ENCODE measurements around the gene MLLT10.

Gene MLLT10

DNA sequence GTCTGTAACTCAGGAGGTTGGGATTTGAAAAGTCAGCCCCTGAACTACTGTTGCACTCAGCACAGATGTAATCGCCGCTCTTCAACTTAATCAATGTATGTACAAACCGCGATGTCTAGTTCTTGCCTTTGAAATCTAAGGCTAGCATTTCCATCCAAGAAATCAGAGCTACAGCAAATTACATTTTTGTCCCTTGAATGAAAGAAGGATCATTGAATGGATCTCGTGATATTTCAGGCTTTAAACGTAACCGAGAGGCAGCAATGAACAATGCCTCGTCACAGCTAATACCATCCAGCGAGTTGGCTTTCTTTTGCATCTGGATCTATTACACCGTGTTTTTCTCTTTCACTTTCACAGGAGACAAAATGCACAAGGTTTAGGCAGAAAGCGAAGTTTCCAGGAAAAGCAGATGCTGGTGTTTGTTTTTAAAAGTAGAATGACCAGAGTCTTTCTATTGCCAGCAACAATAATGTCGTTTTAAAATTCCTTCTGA, 14.0 kb upstream of the MLLT10 start (continued):
- TF ChIP-seq, protein P1, sequence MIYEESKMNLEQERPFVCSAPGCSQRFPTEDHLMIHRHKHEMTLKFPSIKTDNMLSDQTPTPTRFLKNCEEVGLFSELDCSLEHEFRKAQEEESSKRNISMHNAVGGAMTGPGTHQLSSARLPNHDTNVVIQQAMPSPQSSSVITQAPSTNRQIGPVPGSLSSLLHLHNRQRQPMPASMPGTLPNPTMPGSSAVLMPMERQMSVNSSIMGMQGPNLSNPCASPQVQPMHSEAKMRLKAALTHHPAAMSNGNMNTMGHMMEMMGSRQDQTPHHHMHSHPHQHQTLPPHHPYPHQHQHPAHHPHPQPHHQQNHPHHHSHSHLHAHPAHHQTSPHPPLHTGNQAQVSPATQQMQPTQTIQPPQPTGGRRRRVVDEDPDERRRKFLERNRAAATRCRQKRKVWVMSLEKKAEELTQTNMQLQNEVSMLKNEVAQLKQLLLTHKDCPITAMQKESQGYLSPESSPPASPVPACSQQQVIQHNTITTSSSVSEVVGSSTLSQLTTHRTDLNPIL (CRISPR knock-in tag; IDR thresholded peaks at IDR 0.05; ENCODE audit: low read depth) = no peak
- TF ChIP-seq SNAI2 (CRISPR knock-in tag; IDR thresholded peaks at IDR 0.05) = no peak

DNA sequence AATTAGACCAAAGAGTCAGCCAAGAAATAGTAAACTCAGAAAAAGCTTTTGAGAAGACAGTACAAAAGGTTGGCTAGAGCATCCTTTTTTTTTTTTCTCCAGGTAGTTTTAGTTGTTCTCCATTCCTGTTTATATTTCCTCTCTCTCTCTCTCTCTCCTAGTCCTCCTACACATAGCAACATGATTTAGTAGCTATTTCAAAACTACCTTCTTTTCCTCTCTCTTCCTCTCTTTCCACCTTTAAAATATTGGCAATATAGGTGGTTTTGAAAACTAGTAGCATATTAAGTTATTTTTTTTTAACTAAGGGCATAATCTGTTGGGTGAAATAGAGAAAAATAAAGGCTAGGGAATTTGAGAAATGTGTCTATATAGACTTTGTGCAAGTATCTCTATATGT, 13.5 kb upstream of the MLLT10 start:
- no peak for ATAC-seq
- TF ChIP-seq BACH2 (CRISPR knock-in tag; IDR thresholded peaks at IDR 0.05; ENCODE audit: borderline replicate concordance) = no peak

DNA sequence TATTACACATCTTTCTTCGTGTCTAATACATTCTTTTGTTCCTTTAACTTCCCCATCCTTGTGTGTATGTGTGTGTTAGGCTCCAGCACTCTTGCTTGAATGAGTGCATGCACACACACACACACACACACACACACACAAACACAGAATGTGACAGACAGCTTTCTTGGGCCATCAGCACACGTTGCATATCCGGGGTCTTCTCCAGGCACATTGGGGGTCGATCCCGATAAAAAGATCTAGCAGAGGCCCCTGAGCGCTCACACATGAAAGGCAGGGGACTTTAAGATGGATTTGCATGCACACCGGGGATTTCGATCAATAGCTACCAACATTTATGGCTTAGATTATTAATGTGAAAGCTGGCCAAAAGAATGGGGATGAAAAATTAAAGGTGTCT, 13.1 kb upstream of the MLLT10 start:
- TF ChIP-seq ZC3H10 (CRISPR knock-in tag; IDR thresholded peaks at IDR 0.05) (no peak), ESRRG (CRISPR knock-in tag; IDR thresholded peaks at IDR 0.05) (no peak), ZNF565 (CRISPR knock-in tag; conservative IDR thresholded peaks at IDR 0.05; ENCODE audit: low read depth) (no peak), TCF4 (CRISPR knock-in tag; IDR thresholded peaks at IDR 0.05; ENCODE audit: borderline replicate concordance) (no peak), OSR1 (CRISPR knock-in tag; IDR thresholded peaks at IDR 0.05) (no peak), SNAI2 (CRISPR knock-in tag; IDR thresholded peaks at IDR 0.05) (no peak), ISL1 (CRISPR knock-in tag; IDR thresholded peaks at IDR 0.05) (no peak), ZFP30 (CRISPR knock-in tag; IDR thresholded peaks at IDR 0.05) (no peak), RARB (CRISPR knock-in tag; IDR thresholded peaks at IDR 0.05) (no peak), CSDC2 (CRISPR knock-in tag; IDR thresholded peaks at IDR 0.05) (no peak), BACH2 (CRISPR knock-in tag; IDR thresholded peaks at IDR 0.05; ENCODE audit: borderline replicate concordance) (no peak), TOX (CRISPR knock-in tag; IDR thresholded peaks at IDR 0.05; ENCODE audit: borderline replicate concordance) (no peak), GLIS3 (CRISPR knock-in tag; IDR thresholded peaks at IDR 0.05) (no peak), ZNF70 (CRISPR knock-in tag; IDR thresholded peaks at IDR 0.05) (no peak), ZNF8 (CRISPR knock-in tag; IDR thresholded peaks at IDR 0.05) (no peak), PPARA (CRISPR knock-in tag; IDR thresholded peaks at IDR 0.05; ENCODE audit: borderline replicate concordance) (no peak)
- TF ChIP-seq, protein P1 (CRISPR knock-in tag; IDR thresholded peaks at IDR 0.05; ENCODE audit: low read depth) = no peak
- TF ChIP-seq, protein P2, sequence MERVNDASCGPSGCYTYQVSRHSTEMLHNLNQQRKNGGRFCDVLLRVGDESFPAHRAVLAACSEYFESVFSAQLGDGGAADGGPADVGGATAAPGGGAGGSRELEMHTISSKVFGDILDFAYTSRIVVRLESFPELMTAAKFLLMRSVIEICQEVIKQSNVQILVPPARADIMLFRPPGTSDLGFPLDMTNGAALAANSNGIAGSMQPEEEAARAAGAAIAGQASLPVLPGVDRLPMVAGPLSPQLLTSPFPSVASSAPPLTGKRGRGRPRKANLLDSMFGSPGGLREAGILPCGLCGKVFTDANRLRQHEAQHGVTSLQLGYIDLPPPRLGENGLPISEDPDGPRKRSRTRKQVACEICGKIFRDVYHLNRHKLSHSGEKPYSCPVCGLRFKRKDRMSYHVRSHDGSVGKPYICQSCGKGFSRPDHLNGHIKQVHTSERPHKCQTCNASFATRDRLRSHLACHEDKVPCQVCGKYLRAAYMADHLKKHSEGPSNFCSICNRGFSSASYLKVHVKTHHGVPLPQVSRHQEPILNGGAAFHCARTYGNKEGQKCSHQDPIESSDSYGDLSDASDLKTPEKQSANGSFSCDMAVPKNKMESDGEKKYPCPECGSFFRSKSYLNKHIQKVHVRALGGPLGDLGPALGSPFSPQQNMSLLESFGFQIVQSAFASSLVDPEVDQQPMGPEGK (CRISPR knock-in tag; IDR thresholded peaks at IDR 0.05; ENCODE audit: borderline replicate concordance) = no peak
- TF ChIP-seq, protein P3, sequence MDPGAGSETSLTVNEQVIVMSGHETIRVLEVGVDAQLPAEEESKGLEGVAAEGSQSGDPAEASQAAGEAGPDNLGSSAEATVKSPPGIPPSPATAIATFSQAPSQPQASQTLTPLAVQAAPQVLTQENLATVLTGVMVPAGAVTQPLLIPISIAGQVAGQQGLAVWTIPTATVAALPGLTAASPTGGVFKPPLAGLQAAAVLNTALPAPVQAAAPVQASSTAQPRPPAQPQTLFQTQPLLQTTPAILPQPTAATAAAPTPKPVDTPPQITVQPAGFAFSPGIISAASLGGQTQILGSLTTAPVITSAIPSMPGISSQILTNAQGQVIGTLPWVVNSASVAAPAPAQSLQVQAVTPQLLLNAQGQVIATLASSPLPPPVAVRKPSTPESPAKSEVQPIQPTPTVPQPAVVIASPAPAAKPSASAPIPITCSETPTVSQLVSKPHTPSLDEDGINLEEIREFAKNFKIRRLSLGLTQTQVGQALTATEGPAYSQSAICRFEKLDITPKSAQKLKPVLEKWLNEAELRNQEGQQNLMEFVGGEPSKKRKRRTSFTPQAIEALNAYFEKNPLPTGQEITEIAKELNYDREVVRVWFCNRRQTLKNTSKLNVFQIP (CRISPR knock-in tag; IDR thresholded peaks at IDR 0.05; ENCODE audit: borderline replicate concordance, low read depth) = no peak
- TF ChIP-seq, protein P4, sequence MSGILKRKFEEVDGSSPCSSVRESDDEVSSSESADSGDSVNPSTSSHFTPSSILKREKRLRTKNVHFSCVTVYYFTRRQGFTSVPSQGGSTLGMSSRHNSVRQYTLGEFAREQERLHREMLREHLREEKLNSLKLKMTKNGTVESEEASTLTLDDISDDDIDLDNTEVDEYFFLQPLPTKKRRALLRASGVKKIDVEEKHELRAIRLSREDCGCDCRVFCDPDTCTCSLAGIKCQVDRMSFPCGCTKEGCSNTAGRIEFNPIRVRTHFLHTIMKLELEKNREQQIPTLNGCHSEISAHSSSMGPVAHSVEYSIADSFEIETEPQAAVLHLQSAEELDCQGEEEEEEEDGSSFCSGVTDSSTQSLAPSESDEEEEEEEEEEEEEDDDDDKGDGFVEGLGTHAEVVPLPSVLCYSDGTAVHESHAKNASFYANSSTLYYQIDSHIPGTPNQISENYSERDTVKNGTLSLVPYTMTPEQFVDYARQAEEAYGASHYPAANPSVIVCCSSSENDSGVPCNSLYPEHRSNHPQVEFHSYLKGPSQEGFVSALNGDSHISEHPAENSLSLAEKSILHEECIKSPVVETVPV (CRISPR knock-in tag; IDR thresholded peaks at IDR 0.05) = no peak
- no peak for ATAC-seq

DNA sequence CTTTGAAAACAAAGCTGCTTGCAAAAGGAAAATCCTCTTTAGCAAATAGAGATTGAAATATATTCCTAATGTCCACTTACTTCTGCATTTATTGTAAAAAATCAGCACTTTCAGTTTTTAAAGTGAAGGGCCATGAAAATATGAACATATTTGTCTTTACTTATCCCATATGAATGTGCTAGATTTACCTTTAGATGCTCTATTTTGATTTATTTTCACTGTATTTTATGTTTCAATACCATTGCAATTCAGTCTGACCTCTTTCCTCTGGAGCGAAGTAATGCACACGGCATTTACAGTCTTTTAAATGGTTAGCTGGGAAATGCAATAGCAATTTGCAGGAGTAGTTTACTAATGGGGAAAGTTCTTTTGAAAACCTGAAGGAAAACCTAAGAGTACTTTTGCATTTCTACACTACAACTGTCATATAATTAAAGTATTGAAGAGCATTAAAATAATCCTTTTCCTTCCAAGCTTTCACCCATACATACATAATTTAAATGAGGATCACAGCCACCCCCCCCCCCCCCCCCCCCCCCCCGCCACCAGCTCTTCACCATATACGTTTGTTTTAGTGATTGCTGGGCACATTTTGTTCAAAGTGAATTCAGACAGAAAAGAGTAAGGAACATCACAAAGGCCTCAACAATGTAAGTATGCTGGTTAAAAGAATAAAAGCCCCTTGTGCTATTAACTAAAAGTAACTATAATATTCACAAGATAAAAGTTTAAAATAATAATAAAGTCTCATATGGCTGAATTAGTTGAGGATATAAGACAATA, 12.1 kb upstream of the MLLT10 start:
- no peak for ATAC-seq
- no peak for TF ChIP-seq ESRRG (CRISPR knock-in tag; IDR thresholded peaks at IDR 0.05)
- TF ChIP-seq ZNF70 (CRISPR knock-in tag; IDR thresholded peaks at IDR 0.05) = no peak
- no peak for TF ChIP-seq OSR1 (CRISPR knock-in tag; IDR thresholded peaks at IDR 0.05)
- TF ChIP-seq RARB (CRISPR knock-in tag; IDR thresholded peaks at IDR 0.05) = no peak
- TF ChIP-seq, protein P1 (CRISPR knock-in tag; IDR thresholded peaks at IDR 0.05; ENCODE audit: low read depth) = no peak
- TF ChIP-seq CSDC2 (CRISPR knock-in tag; IDR thresholded peaks at IDR 0.05) = no peak
- TF ChIP-seq ISL1 (CRISPR knock-in tag; IDR thresholded peaks at IDR 0.05) = no peak
- TF ChIP-seq ARNTL (CRISPR knock-in tag; IDR thresholded peaks at IDR 0.05; ENCODE audit: borderline replicate concordance, low read depth) = no peak
- TF ChIP-seq TOX (CRISPR knock-in tag; IDR thresholded peaks at IDR 0.05; ENCODE audit: borderline replicate concordance) = no peak
- TF ChIP-seq, protein P4 (CRISPR knock-in tag; IDR thresholded peaks at IDR 0.05) = no peak
- no peak for TF ChIP-seq SNAI2 (CRISPR knock-in tag; IDR thresholded peaks at IDR 0.05)
